GM23338 (cell line): ENCODE results near the gene CNPPD1.

Experiments
- CREB1 ChIP-seq: fragments of 250-450 bp; sonication (Bioruptor Pico); IDR thresholded peaks from 2 replicates; pipeline ENCODE4 v1.5.0; 2020; ENCODE audit warnings: low read depth, mild to moderate bottlenecking, moderate library complexity
- ETS1 ChIP-seq: IDR thresholded peaks from 2 replicates; pipeline ENCODE4 v1.6.1; 2016; ENCODE audit warnings: antibody characterized with exemption
- EZH2 ChIP-seq: fragments of 200-600 bp; sonication (generic); IDR thresholded peaks from one replicate; pipeline ENCODE4 v1.8.0; 2017; ENCODE audit warnings: antibody characterized with exemption, mild to moderate bottlenecking, low read depth; ENCODE audit not compliant: unreplicated experiment
- EZH2phosphoT487 ChIP-seq: fragments of 200-600 bp; sonication (generic); IDR thresholded peaks from one replicate; pipeline ENCODE4 v1.8.1; 2018; ENCODE audit warnings: antibody characterized with exemption; ENCODE audit not compliant: unreplicated experiment
- JUNB ChIP-seq: IDR thresholded peaks from one replicate; pipeline ENCODE4 v1.6.1; 2016; ENCODE audit warnings: antibody characterized with exemption; ENCODE audit not compliant: unreplicated experiment
- NANOG ChIP-seq: IDR thresholded peaks from 2 replicates; pipeline ENCODE4 v1.6.1; 2016; ENCODE audit warnings: antibody characterized with exemption, borderline replicate concordance
- POLR2AphosphoS5 ChIP-seq: IDR thresholded peaks from 2 replicates; pipeline ENCODE4 v1.6.1; 2016; ENCODE audit warnings: antibody characterized with exemption, low read depth
- REST ChIP-seq: IDR thresholded peaks from one replicate; pipeline ENCODE4 v1.6.1; 2018; ENCODE audit warnings: antibody characterized with exemption; ENCODE audit not compliant: unreplicated experiment
- STAT1 ChIP-seq: IDR thresholded peaks from one replicate; pipeline ENCODE4 v1.6.1; 2016; ENCODE audit warnings: antibody characterized with exemption; ENCODE audit not compliant: unreplicated experiment
- ZNF114 ChIP-seq: fragments of 250-450 bp; sonication (Bioruptor Pico); IDR thresholded peaks from 2 replicates; pipeline ENCODE4 v1.5.0; 2020; ENCODE audit warnings: mild to moderate bottlenecking, moderate library complexity
- ZNF331 ChIP-seq: fragments of 250-450 bp; sonication (Bioruptor Pico); IDR thresholded peaks from 2 replicates; pipeline ENCODE4 v1.5.0; 2020; ENCODE audit warnings: low read depth, mild to moderate bottlenecking, moderate library complexity
- ZNF462 ChIP-seq: fragments of 250-450 bp; sonication (Bioruptor Pico); IDR thresholded peaks from 2 replicates; pipeline ENCODE4 v1.5.0; 2020; ENCODE audit warnings: mild to moderate bottlenecking, moderate library complexity
- TF ChIP-seq, protein P1 (sequence below), 2 experiments: fragments of 200-600 bp in 1 of 2; sonication (generic) in 1 of 2; conservative IDR thresholded peaks; 2 replicates each; pipeline versions ENCODE4 v1.5.1 to v1.6.1; 2016 to 2017; ENCODE audit warnings: antibody characterized with exemption in 2 of 2, low read depth in 2 of 2, mild to moderate bottlenecking in 2 of 2, moderate library complexity in 1 of 2

- TF ChIP-seq NANOG: no peak
- TF ChIP-seq, protein P1, sequence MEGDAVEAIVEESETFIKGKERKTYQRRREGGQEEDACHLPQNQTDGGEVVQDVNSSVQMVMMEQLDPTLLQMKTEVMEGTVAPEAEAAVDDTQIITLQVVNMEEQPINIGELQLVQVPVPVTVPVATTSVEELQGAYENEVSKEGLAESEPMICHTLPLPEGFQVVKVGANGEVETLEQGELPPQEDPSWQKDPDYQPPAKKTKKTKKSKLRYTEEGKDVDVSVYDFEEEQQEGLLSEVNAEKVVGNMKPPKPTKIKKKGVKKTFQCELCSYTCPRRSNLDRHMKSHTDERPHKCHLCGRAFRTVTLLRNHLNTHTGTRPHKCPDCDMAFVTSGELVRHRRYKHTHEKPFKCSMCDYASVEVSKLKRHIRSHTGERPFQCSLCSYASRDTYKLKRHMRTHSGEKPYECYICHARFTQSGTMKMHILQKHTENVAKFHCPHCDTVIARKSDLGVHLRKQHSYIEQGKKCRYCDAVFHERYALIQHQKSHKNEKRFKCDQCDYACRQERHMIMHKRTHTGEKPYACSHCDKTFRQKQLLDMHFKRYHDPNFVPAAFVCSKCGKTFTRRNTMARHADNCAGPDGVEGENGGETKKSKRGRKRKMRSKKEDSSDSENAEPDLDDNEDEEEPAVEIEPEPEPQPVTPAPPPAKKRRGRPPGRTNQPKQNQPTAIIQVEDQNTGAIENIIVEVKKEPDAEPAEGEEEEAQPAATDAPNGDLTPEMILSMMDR (conservative IDR thresholded peaks at IDR 0.05; ENCODE audit: low read depth in 2 of 2): no peak
- TF ChIP-seq POLR2AphosphoS5: no peak
- TF ChIP-seq EZH2: no peak
- no peak for TF ChIP-seq REST
- no peak for TF ChIP-seq CREB1 (CRISPR knock-in tag)
- no peak for TF ChIP-seq JUNB
- TF ChIP-seq ZNF114 (CRISPR knock-in tag): no peak
- no peak for TF ChIP-seq ETS1
- no peak for TF ChIP-seq EZH2phosphoT487
- TF ChIP-seq STAT1: no peak
- TF ChIP-seq ZNF331 (CRISPR knock-in tag): no peak
- no peak for TF ChIP-seq ZNF462 (CRISPR knock-in tag)
Measured at GRCh38 chr2:219133976-219134375, 42.7 kb downstream of the CNPPD1 start.
